DOHH2 (cell line): ENCODE results near the gene TNFRSF19.

Experiments used
- H3F3A ChIP-seq: fragments of 200-600 bp; sonication (generic), shearing (Covaris generic); 2 replicates; pipeline ENCODE4 v1.6.0; 2016; ENCODE audit warnings: antibody characterized with exemption, mild to moderate bottlenecking; ENCODE audit not compliant: control insufficient read depth, insufficient read depth
- H3K27ac ChIP-seq: fragments of 200-600 bp; sonication (generic); 2 replicates; pipeline ENCODE4 v1.5.1; 2014; ENCODE audit warnings: low read depth, mild to moderate bottlenecking, low read length, moderate library complexity
- H3K27me3 ChIP-seq: fragments of 200-600 bp; sonication (generic); 2 replicates; pipeline ENCODE4 v1.6.1; 2014; ENCODE audit warnings: mild to moderate bottlenecking, low read length, mixed read lengths; ENCODE audit not compliant: control insufficient read depth
- H3K36me3 ChIP-seq: fragments of 200-600 bp; sonication (generic); 2 replicates; pipeline ENCODE4 v1.6.1; 2014; ENCODE audit warnings: mild to moderate bottlenecking, low read length, moderate library complexity, mixed read lengths; ENCODE audit not compliant: control insufficient read depth
- H3K4me1 ChIP-seq: fragments of 200-600 bp; sonication (generic); 2 replicates; pipeline ENCODE4 v1.6.1; 2014; ENCODE audit warnings: mild to moderate bottlenecking, low read length, mixed read lengths; ENCODE audit not compliant: control insufficient read depth
- H3K4me2 ChIP-seq: fragments of 200-600 bp; sonication (generic); 2 replicates; pipeline ENCODE4 v1.6.0; 2014; ENCODE audit warnings: mild to moderate bottlenecking, low read length, moderate library complexity
- H3K4me3 ChIP-seq: fragments of 200-600 bp; sonication (generic); 2 replicates; pipeline ENCODE4 v1.5.1; 2014; ENCODE audit warnings: mild to moderate bottlenecking, low read length, mixed read lengths
- H3K79me2 ChIP-seq: fragments of 200-600 bp; sonication (generic); 2 replicates; pipeline ENCODE4 v1.6.1; 2014; ENCODE audit warnings: mild to moderate bottlenecking, low read length, mixed read lengths; ENCODE audit not compliant: control insufficient read depth
- H3K9me2 ChIP-seq: fragments of 200-600 bp; sonication (generic); replicated peaks from 2 replicates; pipeline ENCODE4 v1.6.1; 2014; ENCODE audit warnings: mild to moderate bottlenecking, low read length, mixed read lengths; ENCODE audit not compliant: control insufficient read depth
- H3K9me3 ChIP-seq: fragments of 200-600 bp; sonication (generic); 2 replicates; pipeline ENCODE4 v1.6.1; 2014; ENCODE audit warnings: antibody characterized with exemption, low read length, mixed read lengths; ENCODE audit not compliant: control insufficient read depth, insufficient read depth
- H4K20me1 ChIP-seq: fragments of 200-600 bp; sonication (generic); 2 replicates; pipeline ENCODE4 v1.6.0; 2014; ENCODE audit warnings: low read depth, mild to moderate bottlenecking, antibody characterized with exemption, low read length, moderate library complexity; ENCODE audit not compliant: control insufficient read depth, insufficient read depth
- EZH2phosphoT487 ChIP-seq: fragments of 200-600 bp; sonication (generic); IDR thresholded peaks from 2 replicates; pipeline ENCODE4 v1.6.1; 2017; ENCODE audit warnings: borderline replicate concordance, mild to moderate bottlenecking, antibody characterized with exemption, low read length, moderate library complexity, mixed read lengths
- TF ChIP-seq, protein P1 (sequence below): fragments of 200-600 bp; sonication (generic); IDR thresholded peaks from one replicate; pipeline ENCODE4 v1.5.1; 2014; ENCODE audit warnings: antibody characterized with exemption, mild to moderate bottlenecking, low read depth, low read length; ENCODE audit not compliant: poor library complexity, severe bottlenecking

TNFRSF19 gene

DNA sequence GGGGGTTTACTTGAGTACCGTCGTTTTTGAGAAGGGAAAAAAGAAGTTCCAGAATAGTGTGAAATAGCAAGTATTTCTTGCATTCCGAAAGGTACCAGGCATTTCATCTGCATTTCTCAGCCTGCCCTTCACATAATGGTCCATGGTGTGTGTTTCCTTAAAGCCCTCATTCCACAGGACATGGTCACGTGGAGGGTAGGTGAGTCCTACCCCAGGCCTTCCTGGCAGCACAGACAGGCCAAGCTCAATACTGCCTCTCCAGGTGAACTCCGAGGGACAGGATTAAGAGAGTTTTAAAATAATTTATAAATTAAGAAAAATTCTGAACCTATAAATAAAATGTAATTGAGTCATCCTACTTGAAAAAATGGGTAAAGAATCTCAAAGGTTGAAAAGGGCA is 64.7 kb downstream of the TNFRSF19 start:
- Histone ChIP-seq H3K4me3 (no peak overlapping the region), H3K27me3 (no peaks in the 10 kb centered on the region), H3K4me1 (no peaks in the 10 kb centered on the region), H3K4me2 (no peak overlapping the region), H3K36me3 (no peaks in the 10 kb centered on the region), H3K79me2 (no peaks in the 10 kb centered on the region), H3K9me2 (no peaks in the 10 kb centered on the region), H4K20me1 (no peaks in the 10 kb centered on the region), H3K27ac (no peak overlapping the region), H3F3A (no peaks in the 10 kb centered on the region), H3K9me3 (no peaks in the 10 kb centered on the region)
- no peak for TF ChIP-seq EZH2phosphoT487
- TF ChIP-seq, protein P1, sequence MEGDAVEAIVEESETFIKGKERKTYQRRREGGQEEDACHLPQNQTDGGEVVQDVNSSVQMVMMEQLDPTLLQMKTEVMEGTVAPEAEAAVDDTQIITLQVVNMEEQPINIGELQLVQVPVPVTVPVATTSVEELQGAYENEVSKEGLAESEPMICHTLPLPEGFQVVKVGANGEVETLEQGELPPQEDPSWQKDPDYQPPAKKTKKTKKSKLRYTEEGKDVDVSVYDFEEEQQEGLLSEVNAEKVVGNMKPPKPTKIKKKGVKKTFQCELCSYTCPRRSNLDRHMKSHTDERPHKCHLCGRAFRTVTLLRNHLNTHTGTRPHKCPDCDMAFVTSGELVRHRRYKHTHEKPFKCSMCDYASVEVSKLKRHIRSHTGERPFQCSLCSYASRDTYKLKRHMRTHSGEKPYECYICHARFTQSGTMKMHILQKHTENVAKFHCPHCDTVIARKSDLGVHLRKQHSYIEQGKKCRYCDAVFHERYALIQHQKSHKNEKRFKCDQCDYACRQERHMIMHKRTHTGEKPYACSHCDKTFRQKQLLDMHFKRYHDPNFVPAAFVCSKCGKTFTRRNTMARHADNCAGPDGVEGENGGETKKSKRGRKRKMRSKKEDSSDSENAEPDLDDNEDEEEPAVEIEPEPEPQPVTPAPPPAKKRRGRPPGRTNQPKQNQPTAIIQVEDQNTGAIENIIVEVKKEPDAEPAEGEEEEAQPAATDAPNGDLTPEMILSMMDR: no peak

DNA sequence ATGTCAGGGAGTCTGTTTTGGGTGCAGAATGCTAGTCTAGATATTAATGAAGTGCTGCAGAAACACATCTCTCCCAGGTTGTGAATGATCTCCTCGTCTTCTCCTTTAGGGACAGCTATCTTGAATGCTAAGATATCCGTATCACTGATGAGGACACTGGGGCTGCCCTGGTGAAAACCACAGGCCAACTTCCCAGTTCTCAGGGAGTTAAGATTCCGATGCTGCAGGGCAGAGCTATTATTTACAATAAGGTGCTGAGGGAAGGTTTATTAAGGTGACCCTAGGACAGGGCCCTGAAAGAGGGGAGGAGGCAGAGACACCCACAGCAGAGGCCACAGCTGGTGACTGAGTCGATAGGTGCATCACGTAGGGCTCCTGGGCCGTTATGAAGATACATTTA is 66.1 kb downstream of the TNFRSF19 start:
- no peak overlapping the region for H3K4me3 ChIP-seq
- no peaks in the 10 kb centered on the region for H3F3A ChIP-seq
- TF ChIP-seq, protein P1: no peak
- TF ChIP-seq EZH2phosphoT487: no peak
- H3K9me2 ChIP-seq: no peaks in the 10 kb centered on the region
- no peaks in the 10 kb centered on the region for H4K20me1 ChIP-seq
- no peaks in the 10 kb centered on the region for H3K27me3 ChIP-seq
- H3K79me2 ChIP-seq: no peaks in the 10 kb centered on the region
- no peak overlapping the region for H3K4me2 ChIP-seq
- H3K27ac ChIP-seq: no peak overlapping the region
- no peaks in the 10 kb centered on the region for H3K36me3 ChIP-seq
- no peaks in the 10 kb centered on the region for H3K4me1 ChIP-seq
- H3K9me3 ChIP-seq: no peaks in the 10 kb centered on the region

DNA sequence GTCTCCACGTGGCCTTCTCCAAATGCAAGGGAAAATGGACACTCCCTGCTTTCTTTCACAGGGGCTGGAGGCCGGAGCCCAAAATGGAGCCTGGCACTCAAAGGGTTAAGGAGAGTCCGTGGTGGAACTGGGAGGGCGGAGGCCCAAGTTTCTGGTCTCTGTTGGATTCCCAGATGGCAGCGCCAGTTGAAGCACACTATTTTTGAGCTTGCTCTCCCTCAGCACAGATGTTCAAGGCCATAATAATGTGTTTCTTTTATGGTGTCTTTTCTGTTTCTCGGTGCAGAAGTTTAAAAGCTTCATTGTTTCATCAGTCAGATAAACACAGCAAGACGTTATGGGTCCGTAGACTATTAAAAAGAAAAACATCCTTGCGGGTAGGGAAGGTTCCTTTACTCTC is 67.6 kb downstream of the TNFRSF19 start:
- Histone ChIP-seq H3K4me2 (no peak overlapping the region), H3F3A (no peaks in the 10 kb centered on the region), H3K9me2 (no peaks in the 10 kb centered on the region), H4K20me1 (no peaks in the 10 kb centered on the region), H3K9me3 (no peaks in the 10 kb centered on the region), H3K4me1 (no peaks in the 10 kb centered on the region), H3K27me3 (0 out of 2 replicates have a peak, but pooled peaks cover 3% of the 10 kb centered on the region), H3K27ac (no peak overlapping the region), H3K4me3 (no peak overlapping the region), H3K36me3 (no peaks in the 10 kb centered on the region), H3K79me2 (no peaks in the 10 kb centered on the region)
- no peak for TF ChIP-seq EZH2phosphoT487
- TF ChIP-seq, protein P1: no peak

DNA sequence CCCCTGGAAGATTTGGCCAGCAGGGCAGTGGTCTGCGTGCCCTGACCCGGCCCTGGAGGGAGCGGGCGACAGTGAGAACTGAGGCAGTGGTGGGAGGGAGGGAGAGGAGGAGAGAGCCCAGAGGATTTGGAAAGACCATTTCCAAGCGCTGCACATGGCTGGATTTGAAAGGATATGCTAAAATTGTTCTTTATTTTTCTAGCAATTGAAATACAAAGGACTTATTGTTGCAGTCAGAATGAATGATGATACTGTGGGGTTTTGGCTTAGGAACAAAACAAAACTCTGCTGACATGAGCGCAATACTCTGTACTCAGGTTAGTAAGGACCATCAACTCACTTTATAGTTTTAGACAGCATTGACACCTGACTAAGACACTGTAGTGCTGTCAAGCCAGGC is 69.5 kb downstream of the TNFRSF19 start:
- Histone ChIP-seq H3K36me3 (no peaks in the 10 kb centered on the region), H3K79me2 (no peaks in the 10 kb centered on the region), H3K27me3 (0 out of 2 replicates have a peak, but pooled peaks cover 8% of the 10 kb centered on the region), H3F3A (no peaks in the 10 kb centered on the region), H3K4me1 (no peaks in the 10 kb centered on the region), H3K9me3 (no peaks in the 10 kb centered on the region), H3K4me3 (no peak overlapping the region), H3K9me2 (no peaks in the 10 kb centered on the region), H4K20me1 (no peaks in the 10 kb centered on the region), H3K4me2 (no peak overlapping the region), H3K27ac (no peak overlapping the region)
- TF ChIP-seq, protein P1: no peak
- no peak for TF ChIP-seq EZH2phosphoT487
